Hindlimb muscle (tissue), 1 donor: Measurements from ENCODE around the gene CDC42BPB. TPM values are rescaled to one million over a fixed set of nuclear protein-coding genes. Genes with fewer than 3 reads are reported as not detected.

ENCODE experiments used
- DNase-seq: peaks from one replicate; pipeline ENCODE4 v3.0.0-alpha.2; 2013
- polyA plus RNA-seq: library from polyadenylated mRNA; unstranded; fragments of 120-200 nt; gene quantifications from one replicate; pipeline ENCODE4 v1.2.1, GENCODE V29; 2013; ENCODE audit not compliant: insufficient read length

Gene CDC42BPB
- polyA plus RNA-seq, 1 donor = 57.8 TPM

DNA sequence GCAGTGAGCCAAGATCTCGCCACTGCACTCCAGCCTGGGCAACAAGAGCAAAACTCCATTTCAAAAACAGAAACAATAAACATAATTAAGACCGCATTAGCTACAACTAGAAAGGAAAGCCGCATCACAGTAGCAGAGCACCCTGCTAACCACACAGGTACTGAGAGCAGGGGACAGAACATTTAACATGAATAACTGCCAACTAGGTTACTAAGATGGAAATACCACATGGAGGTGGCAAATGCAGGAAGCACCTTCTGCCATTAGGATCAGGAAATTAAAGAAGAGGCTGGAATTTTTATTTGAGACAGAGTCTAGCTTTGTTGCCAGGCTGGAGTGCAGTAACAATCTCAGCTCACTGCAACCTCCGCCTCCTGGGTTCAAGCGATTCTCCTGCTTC, 41.9 kb downstream of the CDC42BPB start:
- DNase-seq = no peak

DNA sequence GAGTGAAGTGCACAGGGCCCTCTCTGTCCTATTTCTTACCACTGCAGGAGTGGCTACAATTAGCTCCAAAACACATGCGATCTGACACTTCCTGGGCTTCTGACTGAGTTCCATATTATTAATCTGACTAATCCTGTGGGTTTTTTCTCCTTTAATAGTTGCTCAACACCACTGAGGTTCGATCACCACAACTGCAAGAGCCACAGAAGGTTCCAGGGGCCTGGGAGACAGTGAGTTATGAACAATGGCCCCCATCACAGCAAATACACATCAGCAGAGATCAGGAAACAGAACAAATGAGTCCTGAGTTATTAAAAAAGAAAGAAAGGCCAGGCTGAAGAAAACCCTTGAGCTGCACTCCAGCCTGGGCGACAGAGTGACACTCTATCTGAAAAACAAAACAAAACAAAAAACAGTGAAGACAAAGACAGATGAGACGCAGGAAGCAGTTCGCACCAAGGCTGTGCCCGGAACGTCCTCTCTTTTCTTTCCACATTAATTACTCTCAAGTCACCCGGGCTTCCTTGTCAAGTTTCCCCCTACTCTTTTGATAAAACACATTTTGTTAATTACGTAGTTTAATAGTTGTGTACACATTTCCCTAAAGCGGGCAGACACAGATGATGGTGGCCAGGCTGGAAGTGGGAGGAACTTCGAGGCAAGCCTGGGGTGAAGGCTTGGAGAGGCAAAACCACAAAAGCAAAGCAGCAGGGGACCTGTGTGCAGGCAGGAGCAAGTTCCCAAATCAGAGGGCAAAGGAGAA, 42.7 kb downstream of the CDC42BPB start:
- DNase-seq = no peak

DNA sequence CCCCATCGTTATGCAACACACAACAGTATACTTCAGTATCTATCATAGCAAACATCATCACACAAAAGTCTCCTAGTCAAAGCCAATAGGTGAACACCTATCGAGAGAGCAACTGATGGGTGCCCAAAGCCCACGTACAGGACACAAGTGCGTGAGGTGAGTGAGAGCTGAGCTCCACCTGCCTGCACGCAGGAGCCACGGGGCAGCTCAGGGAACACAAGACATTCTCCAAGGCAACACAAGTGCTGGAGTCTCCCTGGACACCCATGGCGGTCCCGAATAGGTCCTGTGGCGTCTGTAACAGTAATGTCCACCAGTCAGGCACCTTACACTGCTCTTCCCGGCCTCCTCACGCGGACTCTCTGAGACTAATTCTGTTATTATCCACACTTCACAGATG, 44.3 kb downstream of the CDC42BPB start:
- no peak for DNase-seq

DNA sequence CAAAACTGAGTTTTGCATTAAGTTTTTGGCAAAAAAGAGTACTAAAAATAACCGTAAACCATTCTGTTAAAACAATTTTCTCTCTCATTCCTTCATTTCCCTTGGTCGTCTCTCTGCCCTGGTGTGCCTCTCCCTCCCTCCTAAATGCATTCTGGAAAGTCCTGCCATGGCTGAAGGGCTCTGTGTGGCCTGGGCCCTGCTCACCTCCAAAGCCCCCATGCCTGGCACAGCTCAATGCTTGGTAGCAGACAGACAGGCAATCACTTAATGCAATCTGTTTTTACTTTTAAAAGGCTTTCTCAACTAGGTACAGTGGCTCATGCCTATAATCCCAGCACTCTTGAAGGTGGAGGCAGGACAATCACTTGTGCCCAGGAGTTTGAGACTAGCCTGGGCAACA, 47.8 kb downstream of the CDC42BPB start:
- peak; percentile 28 for DNase-seq

DNA sequence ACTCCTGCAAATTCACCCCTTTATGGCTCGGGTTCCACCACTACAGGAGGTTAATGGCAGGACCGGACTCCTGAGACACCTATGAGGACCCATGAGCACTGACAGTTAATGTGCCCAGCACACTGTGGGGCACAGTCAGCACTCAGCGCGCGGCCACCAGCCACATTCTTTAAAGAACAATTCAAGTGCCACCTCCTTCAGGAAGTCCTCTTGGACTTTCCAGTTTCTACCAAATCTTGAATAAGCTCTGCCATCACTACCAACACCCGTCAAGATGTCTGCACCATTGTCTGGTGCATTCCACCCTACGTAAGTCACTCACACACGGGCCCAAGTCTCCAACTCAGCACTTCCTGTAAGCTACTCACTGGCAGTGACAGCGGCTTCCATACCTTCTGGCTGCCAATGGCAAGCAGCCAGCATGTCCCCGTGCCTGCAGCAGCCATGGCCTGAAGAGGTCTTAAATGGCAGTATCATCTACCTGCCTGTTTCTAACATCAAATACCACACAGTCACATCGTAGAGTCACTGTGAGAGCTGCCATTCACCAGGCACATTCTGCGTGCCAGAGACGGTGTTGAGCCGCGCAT, 48.5 kb downstream of the CDC42BPB start:
- peak; percentile 60 for DNase-seq

DNA sequence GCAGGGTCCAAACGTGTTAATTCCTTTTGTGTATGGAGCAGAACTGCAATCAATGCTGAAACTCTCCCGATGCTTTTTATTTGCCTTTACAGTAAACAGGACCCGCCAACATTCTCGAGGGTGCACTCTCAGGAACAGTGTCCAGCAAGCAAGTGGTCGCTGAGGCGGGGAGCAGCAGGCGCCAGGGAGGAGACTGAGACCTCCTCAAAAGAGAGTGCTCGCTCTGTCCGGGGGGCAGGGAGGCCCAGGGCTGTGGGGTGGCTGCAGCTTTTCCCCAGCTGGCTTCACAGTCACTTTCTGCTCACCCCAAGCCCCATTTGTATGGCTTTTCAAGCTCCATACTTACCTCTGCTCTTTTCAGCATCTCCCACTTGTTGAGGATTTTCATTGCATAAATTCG, 49.2 kb downstream of the CDC42BPB start:
- DNase-seq = no peak

DNA sequence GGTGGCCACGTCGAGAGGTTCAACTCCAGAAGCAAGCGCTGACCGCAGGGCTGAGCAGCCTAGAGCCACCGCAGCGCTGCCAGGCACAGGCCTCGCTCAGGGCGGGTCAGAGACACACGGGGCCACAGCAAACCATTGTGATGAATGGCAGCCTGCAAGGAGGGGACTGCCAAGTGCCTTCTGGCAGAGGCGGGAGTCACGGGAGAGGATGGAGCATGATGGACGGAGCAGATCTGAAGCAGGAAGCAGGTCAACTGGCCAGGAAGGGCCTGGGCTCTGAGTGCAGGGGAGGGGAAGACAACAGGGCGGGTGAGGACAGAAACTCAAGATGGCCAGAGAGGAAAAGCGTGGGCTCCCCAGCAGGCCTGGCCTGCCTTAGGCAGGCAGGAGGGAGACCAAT, 49.8 kb downstream of the CDC42BPB start:
- peak; percentile 35 for DNase-seq

DNA sequence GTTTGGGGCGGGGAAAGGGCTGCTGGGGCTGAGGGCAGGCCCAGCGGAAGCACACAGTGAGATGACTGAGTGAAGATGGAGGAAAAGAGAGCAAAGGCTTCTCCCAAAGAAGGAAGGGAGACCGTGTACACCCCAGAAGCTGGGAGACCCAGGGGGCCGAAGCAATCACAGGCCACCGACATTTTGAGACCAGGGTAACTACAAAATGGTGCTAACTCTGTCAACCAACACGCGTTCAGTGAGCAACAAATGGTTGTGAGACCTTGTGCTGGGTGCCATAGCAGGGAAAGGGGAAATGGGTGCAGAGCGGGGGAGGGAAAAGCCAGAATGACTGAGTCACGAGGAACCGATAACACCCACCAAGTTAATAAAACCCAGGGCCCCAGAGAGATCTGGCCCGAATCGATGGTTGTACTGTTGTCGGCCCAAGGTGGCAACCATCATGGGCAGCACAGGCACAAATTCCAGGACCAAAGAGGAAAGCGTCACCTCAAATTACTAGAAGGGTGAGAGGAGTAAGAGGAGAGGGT, 50.3 kb downstream of the CDC42BPB start:
- no peak for DNase-seq

DNA sequence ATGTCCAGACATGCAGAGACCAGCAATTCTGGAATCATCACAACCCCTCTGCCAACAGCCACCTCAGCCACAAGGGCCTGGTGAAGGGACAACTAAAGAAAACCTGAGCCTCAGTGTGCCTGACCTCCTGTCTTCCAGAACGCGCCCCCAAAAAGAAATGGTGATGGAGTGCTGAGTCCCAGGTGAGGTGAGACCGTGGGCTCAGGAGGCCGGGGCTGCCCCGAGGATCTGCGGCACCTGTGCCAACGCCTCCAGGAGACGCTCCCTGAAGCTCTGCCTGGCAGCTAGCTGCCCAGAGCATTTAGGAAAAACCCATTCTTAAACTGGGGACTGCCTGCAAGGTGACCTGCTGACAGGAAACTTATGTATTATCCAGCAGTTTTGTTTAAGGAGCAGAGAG, 51.2 kb downstream of the CDC42BPB start:
- DNase-seq = no peak

DNA sequence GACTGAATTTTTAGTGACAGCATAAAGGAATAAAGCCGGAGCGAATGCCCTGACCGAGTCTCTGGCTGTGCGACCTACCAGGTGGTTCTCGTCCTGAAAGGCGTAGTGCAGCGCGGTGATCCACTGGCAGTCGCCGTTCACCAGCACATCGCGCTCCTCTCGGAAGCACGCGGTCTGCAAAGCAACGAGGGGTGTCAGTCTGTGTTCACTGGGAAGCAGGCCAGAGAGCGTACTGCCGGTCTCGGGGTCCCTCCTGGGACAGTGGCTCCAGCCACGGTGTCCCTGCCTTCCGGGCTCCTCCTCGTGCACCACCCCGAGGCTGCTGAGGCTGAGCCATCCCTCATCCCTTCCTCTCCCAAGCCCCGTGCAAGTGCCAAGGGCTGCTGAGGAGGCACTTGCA, 53.5 kb downstream of the CDC42BPB start:
- no peak for DNase-seq

DNA sequence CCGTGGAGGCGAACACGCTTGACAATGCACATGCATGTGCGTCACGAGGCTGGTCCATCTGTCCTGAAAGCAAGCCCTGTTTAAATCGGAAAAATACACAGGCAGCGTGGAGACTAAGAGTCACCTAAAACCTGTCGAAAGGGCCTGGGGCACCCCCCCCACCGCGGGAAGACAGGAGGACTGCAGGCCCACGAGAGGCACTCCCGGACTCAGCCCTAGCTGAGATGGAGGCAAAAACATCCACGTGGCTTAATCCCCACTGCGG, 54.1 kb downstream of the CDC42BPB start:
- DNase-seq = no peak

DNA sequence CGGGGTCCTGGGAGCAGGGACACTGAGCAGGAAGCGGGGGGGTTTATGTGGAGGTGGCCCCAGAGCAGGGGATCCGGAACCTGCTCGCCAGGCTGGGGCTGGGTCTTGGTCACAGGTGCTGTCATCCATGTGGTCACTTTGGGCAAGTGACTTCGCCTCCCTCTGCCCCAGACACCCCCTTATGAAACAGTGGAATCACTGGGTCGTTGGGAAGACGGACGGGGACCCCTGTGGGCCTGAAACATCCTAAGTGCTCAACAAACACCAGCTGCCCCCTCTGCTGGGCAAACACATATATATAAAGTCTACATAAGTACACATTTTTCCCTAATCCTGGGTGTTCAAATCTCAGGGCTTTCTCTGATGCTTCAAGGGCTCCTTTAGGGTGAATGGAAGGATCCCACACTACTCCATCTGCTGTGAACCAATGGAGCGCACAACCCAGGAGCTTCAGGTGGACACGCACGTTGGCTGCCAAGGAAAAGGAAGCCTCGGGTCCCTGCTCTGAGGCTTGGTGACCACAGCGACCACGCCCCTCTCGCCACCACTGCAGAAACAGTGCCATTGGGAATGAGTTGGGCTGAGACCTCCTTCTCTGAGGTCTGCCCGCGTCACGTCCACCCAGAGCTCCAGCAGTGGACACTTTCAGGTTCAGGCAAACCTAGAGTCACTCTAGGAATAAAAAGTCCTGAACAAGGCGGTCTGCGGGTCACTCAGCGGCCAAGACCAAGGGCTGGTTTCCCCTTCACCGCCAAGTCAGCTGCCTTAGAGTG, 54.6 kb downstream of the CDC42BPB start:
- DNase-seq = no peak

DNA sequence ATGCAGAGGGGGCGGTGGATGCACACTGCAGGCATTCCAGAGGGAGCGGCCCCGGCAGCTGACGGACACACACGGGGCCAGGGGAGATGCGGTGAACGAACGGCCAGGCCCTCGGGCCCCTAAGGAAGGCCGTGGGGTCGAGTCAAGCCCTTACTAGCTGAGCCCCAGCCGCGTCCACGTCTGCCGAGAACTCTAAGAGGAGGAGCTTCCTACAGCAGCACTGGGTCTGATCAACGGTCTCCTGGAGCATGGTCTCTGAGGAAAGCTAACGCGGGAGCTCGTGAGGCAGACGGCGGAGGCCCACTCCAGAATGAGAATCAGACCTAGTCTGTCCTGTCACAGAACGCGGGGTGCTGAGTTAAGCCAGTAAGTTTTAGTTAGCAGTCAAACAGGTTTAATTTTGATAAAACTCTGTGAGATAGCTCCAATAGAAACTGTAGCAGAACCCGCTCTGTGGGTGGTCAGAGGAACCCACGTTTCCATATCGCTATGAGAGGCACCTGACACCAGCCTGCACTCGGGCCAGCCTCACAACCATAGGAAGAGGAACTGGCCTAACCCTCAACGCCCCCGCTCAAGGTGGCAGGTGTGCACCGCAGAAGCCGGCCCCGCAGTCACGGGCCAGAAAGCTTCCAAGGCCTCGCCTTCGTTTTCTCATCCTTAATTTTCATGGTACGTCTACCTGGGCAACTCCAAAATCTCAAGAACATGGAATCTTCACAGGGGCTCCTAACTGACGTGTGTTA, 55.5 kb downstream of the CDC42BPB start:
- no peak for DNase-seq

DNA sequence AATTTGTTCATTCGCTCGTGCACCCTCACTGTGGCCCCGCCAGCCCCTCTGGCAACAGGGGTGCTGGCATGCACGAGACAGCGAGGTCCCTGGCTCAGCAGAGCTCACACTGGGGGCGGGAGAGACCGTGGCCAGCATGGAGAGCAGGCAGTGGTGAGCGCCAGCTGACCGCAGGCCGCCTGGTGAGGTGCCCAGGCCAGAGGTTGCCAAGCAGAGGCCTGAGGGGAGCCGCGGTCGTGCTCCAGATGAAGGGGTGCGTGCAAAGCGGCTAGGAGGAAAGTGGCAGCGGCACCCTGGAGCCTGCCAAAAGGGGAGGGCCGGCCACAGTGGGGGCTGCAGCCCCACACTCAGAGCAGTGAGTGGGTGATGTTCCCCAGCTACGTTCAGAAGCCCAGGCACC, 56.1 kb downstream of the CDC42BPB start:
- no peak for DNase-seq

DNA sequence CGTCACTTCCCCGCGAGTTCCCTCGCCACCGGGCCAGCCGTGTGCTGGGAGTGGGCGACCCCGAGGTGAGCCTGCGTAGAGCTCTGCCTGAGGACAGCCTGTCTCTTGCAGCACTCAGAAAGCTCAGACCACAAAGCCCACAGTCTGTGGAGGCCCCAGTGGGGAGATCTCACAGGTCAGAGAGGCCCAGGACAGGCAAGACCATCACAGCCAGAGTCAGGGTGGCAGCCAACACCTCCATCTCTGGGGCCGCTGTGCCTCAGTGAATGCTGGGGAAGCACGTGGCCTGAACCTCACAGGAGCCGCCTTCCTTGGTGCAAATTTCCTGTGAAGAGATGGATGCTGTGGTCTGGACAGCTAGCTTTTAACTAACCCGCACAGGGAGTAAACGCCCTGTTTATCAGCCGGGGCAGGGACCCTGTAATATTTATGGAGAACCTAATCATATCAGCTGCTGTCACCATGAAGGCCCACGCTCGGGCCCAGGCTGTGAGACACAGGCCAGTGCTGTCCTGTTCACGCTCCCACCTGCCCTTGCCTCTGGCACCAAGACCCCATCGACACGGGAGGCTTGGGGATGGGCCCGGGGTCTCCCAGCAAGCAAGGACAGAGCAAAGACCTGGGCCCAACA, 56.9 kb downstream of the CDC42BPB start:
- no peak for DNase-seq

DNA sequence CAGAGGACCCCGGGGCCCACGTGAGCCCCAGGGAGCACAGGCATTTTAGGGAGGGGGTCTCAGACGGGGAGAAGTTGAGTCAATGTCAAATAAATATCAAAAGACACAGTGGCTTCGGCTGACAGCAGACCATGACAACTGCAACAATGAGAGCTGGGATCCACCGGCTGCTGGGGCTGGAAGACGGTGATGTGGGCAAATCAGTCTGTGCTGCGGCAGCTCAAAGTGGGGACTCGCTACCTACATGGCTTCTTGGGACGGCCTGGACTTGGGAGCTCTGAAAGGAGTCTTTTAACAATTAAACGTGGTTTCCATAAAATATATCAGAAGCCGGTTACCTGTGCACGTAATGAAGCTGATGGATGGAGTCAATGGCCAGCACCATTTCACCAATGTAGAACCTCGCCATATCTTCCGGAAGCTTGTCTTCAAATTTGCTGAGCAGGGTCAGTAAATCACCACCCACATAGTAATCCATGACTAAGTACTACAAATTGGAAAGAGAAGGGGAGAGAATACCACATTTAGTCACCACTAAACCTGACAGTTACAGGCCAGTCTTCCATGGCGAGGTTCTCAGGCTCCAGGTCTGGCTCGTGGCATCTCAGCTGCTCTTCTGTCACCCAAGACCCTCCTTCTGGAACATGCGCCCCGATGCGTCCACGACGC, 58.0 kb downstream of the CDC42BPB start:
- DNase-seq = no peak

DNA sequence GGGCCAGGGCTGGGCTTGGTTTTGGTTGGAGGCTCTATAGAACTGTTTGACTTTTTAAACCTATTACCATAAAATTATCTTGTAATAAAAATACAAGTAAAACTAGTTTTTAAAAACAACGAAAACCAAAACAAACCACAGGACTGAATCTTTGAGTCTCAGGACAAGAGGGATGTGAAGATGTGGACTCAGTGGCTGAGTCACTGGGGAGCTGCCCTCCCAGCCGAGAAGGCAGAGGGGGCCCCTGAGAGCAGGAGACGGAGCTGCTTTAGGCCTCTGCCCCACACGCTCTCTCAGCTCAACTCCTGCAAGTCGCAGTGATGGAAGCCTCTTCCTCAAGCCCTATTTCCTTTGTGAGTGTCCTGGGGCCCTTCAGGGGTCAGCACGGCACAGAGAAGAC, 59.0 kb downstream of the CDC42BPB start:
- no peak for DNase-seq

DNA sequence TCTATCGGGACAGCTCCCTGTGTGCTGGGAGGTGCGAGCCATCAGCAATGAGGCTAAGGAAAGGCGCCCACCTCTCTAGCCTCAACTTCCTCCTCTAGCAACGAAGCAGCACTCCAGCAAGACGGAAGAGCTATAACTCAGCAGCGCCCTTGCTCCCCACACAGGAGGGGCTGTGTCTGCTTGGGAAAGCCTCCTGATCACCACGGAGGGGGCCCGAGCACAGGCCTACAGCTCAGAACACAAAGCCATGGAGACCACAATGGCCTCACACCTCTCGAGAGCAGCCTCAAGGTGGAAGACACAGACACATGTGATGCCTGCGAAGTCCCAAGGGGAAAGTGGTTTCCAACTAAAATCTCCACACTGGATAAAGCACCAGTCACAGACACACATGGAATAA, 60.4 kb downstream of the CDC42BPB start:
- no peak for DNase-seq

DNA sequence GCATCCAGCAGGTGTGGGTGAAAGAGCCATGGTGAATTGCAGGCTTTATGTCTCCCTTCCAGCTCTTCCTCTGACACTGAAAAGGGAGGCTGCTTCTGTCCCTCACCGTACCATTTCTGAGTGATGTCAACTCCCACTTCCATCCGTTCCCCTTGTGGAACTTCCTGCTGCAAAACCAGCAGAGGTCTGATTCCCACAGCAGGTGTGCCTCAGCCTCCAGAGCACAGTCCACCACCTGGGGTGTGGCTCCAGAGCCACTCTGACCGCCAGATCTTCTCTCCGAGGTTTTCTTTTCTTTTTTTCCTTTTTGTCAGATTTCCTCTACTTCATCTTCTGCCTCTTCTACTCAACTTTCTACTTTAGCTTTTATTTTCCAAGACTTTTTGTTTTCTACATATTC, 62.7 kb downstream of the CDC42BPB start:
- no peak for DNase-seq

DNA sequence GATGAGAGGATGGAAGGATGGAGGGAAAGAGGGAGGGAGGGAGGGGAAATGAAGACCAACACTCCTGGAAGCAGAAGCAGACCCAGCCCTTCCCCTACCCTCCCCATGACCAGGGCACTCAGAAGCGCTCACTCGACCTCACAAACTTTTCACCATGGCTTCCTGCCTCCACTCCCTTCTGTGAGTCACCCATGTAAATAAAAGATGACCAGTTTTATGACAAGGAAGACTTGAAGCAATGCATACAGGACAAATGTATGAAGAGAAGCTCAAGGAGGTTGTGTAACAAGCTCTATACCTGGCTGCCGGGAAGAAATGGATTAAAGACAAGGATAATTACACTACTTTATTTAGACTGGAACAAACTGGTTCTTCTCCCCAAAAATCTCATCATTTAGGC, 63.8 kb downstream of the CDC42BPB start:
- DNase-seq = no peak

DNA sequence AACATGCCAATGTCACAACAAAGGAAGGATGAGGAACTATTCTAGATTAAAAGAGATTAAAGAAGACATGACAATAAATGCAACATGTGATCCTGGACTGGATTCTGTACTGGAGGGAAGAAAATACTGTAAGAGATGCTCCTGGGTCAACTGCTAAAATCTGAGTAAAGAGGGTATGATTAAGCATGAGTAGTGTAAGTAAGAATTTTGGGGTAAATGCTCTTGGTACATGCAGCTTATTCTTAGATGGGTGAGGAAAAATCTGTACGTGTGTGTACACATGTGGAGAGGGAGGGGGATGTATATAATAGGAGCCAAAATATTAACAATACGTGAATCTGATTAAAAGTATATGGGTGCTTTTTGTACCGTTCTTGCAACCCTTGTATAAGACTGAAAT, 66.0 kb downstream of the CDC42BPB start:
- no peak for DNase-seq

DNA sequence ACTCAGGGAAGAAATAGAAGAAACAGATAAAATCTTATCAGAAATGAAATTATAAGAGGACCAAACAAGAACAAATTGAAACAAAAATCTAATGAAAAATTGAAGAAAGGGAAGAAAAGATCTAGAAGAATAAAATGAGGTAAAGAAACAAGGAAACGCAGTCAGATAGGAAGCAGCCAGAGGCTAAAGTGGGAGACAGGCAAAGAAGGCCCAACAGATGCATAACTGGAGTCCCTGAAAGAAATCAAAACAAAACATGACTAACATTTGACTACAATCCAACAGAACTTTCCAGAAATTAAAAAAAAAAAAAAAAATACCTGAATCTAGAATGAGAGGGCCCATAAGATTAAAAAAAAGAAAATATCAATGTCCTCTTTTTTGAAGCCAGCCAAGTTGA, 69.3 kb downstream of the CDC42BPB start:
- DNase-seq = no peak
